ENCODE results near the gene TMEM108.

Gene TMEM108

GRCh38 chr3:133138017-133138416, 99.8 kb downstream of the TMEM108 start:
- ChIA-PET POLR2A (no interaction called here), CTCF (no interaction called here)
- Histone ChIP-seq H3K9me3 (ENCODE audit: control insufficient read depth, insufficient read depth, low read depth, low read length) (no peaks in the 10 kb centered on the region), H3K27ac (ENCODE audit: extremely low read depth, low read depth, low read length) (no peak overlapping the region), H3K4me3 (ENCODE audit: low read depth, low read length) (no peak overlapping the region), H3K4me1 (ENCODE audit: control insufficient read depth, insufficient read depth, low read length) (no peaks in the 10 kb centered on the region), H3K36me3 (ENCODE audit: control insufficient read depth in 2 of 2, insufficient read depth in 1 of 2, low read length in 2 of 2) (no peaks in the 10 kb centered on the region)
- TF ChIP-seq ZNF529 (tag by site-specific recombination; IDR thresholded peaks at IDR 0.05; ENCODE audit: insufficient replicate concordance), result no peak
- TF ChIP-seq ZBTB7A (tag by site-specific recombination; IDR thresholded peaks at IDR 0.05; ENCODE audit: low read depth), result no peak
- TF ChIP-seq ZNF473 (tag by site-specific recombination; IDR thresholded peaks at IDR 0.05), result no peak
- no peak for TF ChIP-seq ZNF747 (tag by site-specific recombination; IDR thresholded peaks at IDR 0.05)
- no peak for TF ChIP-seq ZNF155 (tag by site-specific recombination; IDR thresholded peaks at IDR 0.05)
- TF ChIP-seq ZNF530 (tag by site-specific recombination; IDR thresholded peaks at IDR 0.05; ENCODE audit: low read depth), result no peak
- no peak for TF ChIP-seq ELK4 (IDR thresholded peaks at IDR 0.05; ENCODE audit: borderline replicate concordance, low read depth, low read length)
- no peak for TF ChIP-seq BCL6B (tag by site-specific recombination; IDR thresholded peaks at IDR 0.05)

- no peak overlapping the region for H3K4me3 ChIP-seq (ENCODE audit: low read depth, low read length)
- POLR2A ChIA-PET, result no interaction called here
- CTCF ChIA-PET, result no interaction called here
- TF ChIP-seq ZNF610 (tag by site-specific recombination; IDR thresholded peaks at IDR 0.05; ENCODE audit: borderline replicate concordance), result no peak
- no peak for TF ChIP-seq ZNF391 (tag by site-specific recombination; IDR thresholded peaks at IDR 0.05; ENCODE audit: borderline replicate concordance, low read depth)
- TF ChIP-seq ZNF24 (tag by site-specific recombination; IDR thresholded peaks at IDR 0.05), result no peak
- TF ChIP-seq ZBTB20 (tag by site-specific recombination; IDR thresholded peaks at IDR 0.05), result no peak
- TF ChIP-seq ZNF596 (tag by site-specific recombination; IDR thresholded peaks at IDR 0.05), result no peak
- no peak for TF ChIP-seq ZNF292 (tag by site-specific recombination; IDR thresholded peaks at IDR 0.05; ENCODE audit: borderline replicate concordance, low read depth)
- TF ChIP-seq SCRT1 (tag by site-specific recombination; IDR thresholded peaks at IDR 0.05; ENCODE audit: borderline replicate concordance), result no peak
- no peak for TF ChIP-seq ZBTB44 (tag by site-specific recombination; IDR thresholded peaks at IDR 0.05)
- TF ChIP-seq ZNF148 (tag by site-specific recombination; IDR thresholded peaks at IDR 0.05; ENCODE audit: borderline replicate concordance), result no peak
- TF ChIP-seq ZNF624 (tag by site-specific recombination; IDR thresholded peaks at IDR 0.05), result no peak
- H3K9me3 ChIP-seq (ENCODE audit: control insufficient read depth, insufficient read depth, low read depth, low read length), result no peaks in the 10 kb centered on the region
- H3K36me3 ChIP-seq (ENCODE audit: control insufficient read depth in 2 of 2, insufficient read depth in 1 of 2, low read length in 2 of 2), result no peaks in the 10 kb centered on the region
- no peaks in the 10 kb centered on the region for H3K4me1 ChIP-seq (ENCODE audit: control insufficient read depth, insufficient read depth, low read length)
- H3K27ac ChIP-seq (ENCODE audit: extremely low read depth, low read depth, low read length), result no peak overlapping the region
These were observed 113.9 kb downstream of the TMEM108 start for GRCh38 chr3:133152056-133152455.

Measured in HEK293 (cell line).